Uterus (tissue), 4 donors: ENCODE results near the gene ERICH3. TPM values are rescaled to one million over a fixed set of nuclear protein-coding genes. Genes with fewer than 3 reads are reported as not detected.

Source experiments
- DNase-seq, 2 donors: peaks; one replicate each; pipeline ENCODE4 v3.0.0-alpha.2; 2019 to 2020
- H3K27ac ChIP-seq, 2 donors: fragments of 200-600 bp; sonication (generic); 1 replicate in 1 of 2; 2 replicates in 1 of 2; pipeline ENCODE4 v1.5.1; 2016 to 2018
- H3K27me3 ChIP-seq, 2 donors: fragments of 200-600 bp; sonication (generic); one replicate each; pipeline ENCODE4 v1.5.1; 2018 to 2019; ENCODE audit warnings: control low read depth in 1 of 2
- H3K36me3 ChIP-seq, 2 donors: fragments of 200-600 bp; sonication (generic); one replicate each; pipeline ENCODE4 v1.5.1; 2019; ENCODE audit warnings: control low read depth in 1 of 2
- H3K4me1 ChIP-seq, 2 donors: fragments of 200-600 bp; sonication (generic); one replicate each; pipeline ENCODE4 v1.5.1; 2018 to 2019; ENCODE audit warnings: control low read depth in 1 of 2
- H3K4me3 ChIP-seq, 2 donors: fragments of 200-600 bp; sonication (generic); 1 replicate in 1 of 2; 2 replicates in 1 of 2; pipeline ENCODE4 v1.5.1; 2018 to 2019; ENCODE audit warnings: mild to moderate bottlenecking in 1 of 2
- H3K9me3 ChIP-seq, 2 donors: fragments of 200-600 bp; sonication (generic); one replicate each; pipeline ENCODE4 v1.5.1; 2019; ENCODE audit warnings: control low read depth in 1 of 2
- POLR2A ChIP-seq, 2 donors: fragments of 450-650 bp; IDR thresholded peaks; one replicate each; pipeline ENCODE4 v1.6.1; 2016; ENCODE audit warnings: antibody characterized with exemption in 2 of 2, mild to moderate bottlenecking in 1 of 2, moderate library complexity in 1 of 2
- intact Hi-C: fragments of 100-400 bp; cut with DNase I; formaldehyde crosslinking; loops from one replicate; pipeline ENCODE4 v1.15.1; 2023; ENCODE audit warnings: low total_unique reads
- total RNA-seq, 4 donors: library from RNA; depleted of rRNA in 3 of 4; stranded (reverse); fragments of >200 nt in 3 of 4; gene quantifications; one replicate each; pipeline versions ENCODE4 v1.1.0 to v1.2.4, GENCODE V29; 2014 to 2023
- TF ChIP-seq, protein P1 (sequence below), 4 experiments: fragments of 200-600 bp in 2 of 4; fragments of 450-650 bp in 2 of 4; sonication (generic) in 2 of 4; IDR thresholded peaks; one replicate each; pipeline ENCODE4 v1.5.1; 2016 to 2019; ENCODE audit warnings: antibody characterized with exemption in 4 of 4, mild to moderate bottlenecking in 2 of 4, moderate library complexity in 1 of 4
- donor health status: DM: yes; HTN: yes; CAD: no.

Gene ERICH3
- total RNA-seq, 4 donors from 2014 or later, result under 0.01 to 3.7 (median 0.67) TPM

DNA sequence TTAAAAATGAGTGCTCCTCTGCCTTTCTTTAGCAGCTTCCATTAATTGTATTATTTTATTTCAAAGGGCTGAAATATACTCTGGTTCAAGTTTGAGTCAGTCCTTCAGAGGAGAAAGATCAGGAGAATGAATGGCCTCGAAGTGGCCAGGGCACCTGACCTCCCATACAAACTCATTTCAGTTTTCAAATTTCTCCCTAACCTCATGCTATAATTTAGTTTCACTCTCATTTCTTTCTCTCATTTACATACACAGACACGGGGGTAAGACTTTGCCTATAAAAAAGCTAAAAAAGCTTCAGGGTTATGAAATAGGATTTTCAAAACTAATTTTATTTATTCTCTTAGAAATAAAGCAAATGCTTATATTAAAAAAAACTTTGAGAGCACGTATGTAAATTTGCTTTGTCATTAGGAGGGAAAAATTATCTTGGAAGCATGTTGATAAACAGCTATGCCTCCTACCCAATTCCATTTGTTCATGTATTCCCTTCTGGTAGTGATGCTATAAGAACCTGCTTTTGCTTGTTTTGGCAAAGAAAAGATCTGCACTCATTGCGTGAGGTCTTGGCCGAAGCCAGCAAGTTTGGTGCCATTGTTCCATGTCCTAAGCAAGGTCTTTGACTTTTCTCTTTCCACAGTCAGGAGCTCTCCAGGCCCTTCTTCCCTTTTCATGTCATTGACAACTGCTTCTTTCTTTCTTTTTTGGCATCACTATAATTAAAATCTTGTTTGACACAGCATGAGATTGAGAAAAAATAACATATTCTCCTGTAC is 80.8 kb downstream of the ERICH3 start:
- TF ChIP-seq POLR2A (IDR thresholded peaks at IDR 0.05), result no peak
- H3K9me3 ChIP-seq, result no peaks in the 10 kb centered on the region

DNA sequence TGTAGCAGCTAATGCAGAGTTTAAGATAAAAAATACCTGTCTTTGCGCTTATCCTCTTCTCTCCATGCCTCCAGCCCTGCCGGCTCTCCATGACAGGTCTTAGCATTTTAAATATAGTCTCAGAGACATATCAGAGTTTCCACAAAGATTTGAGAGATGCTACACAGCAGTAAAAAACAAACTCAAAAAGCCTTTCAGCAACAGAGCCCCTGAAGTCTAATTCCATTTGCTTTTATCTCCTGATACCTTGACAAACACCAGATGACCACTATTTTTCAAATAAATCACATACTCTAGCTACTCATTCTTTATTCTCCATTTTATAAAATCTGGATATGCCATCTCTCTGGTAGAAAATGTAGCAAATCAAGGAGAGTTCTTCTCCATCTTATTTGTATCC is 81.6 kb downstream of the ERICH3 start:
- no peak for DNase-seq
- intact Hi-C loops, result no loop called here
- no peaks in the 10 kb centered on the region for H3K27me3 ChIP-seq
- H3K9me3 ChIP-seq, result no peaks in the 10 kb centered on the region
- no peak overlapping the region for H3K4me3 ChIP-seq
- TF ChIP-seq POLR2A (IDR thresholded peaks at IDR 0.05), result no peak
- TF ChIP-seq, protein P1, sequence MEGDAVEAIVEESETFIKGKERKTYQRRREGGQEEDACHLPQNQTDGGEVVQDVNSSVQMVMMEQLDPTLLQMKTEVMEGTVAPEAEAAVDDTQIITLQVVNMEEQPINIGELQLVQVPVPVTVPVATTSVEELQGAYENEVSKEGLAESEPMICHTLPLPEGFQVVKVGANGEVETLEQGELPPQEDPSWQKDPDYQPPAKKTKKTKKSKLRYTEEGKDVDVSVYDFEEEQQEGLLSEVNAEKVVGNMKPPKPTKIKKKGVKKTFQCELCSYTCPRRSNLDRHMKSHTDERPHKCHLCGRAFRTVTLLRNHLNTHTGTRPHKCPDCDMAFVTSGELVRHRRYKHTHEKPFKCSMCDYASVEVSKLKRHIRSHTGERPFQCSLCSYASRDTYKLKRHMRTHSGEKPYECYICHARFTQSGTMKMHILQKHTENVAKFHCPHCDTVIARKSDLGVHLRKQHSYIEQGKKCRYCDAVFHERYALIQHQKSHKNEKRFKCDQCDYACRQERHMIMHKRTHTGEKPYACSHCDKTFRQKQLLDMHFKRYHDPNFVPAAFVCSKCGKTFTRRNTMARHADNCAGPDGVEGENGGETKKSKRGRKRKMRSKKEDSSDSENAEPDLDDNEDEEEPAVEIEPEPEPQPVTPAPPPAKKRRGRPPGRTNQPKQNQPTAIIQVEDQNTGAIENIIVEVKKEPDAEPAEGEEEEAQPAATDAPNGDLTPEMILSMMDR (IDR thresholded peaks at IDR 0.05), result no peak
- H3K27ac ChIP-seq, result no peak overlapping the region
- no peaks in the 10 kb centered on the region for H3K36me3 ChIP-seq
- H3K4me1 ChIP-seq, result no peaks in the 10 kb centered on the region

More for the DNA sequence above, 80.8 kb downstream of the ERICH3 start:
- DNase-seq, result no peak
- intact Hi-C loops, result no loop called here
- no peak overlapping the region for H3K27ac ChIP-seq
- no peaks in the 10 kb centered on the region for H3K36me3 ChIP-seq
- H3K27me3 ChIP-seq, result no peaks in the 10 kb centered on the region
- H3K4me1 ChIP-seq, result no peaks in the 10 kb centered on the region
- no peak overlapping the region for H3K4me3 ChIP-seq

DNA sequence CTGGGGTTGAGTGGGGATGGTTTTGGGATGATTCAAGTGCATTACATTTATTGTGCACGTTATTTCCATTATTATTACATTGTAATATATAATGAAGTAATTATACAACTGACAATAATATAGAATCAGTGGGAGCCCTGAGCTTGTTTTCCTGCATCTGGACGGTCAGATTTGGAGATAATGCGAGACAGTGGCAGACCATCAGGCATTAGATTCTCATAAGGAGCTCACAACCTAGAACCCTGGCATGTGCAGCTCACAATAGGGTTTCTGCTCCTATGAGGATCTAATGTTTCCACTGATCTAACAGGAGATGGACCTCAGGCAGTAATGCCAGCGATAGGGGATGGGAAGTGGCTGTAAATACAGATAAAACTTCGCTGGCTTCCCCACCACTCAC is 83.3 kb downstream of the ERICH3 start:
- no peak for DNase-seq
- intact Hi-C loops, result no loop called here
- H3K36me3 ChIP-seq, result no peaks in the 10 kb centered on the region

DNA sequence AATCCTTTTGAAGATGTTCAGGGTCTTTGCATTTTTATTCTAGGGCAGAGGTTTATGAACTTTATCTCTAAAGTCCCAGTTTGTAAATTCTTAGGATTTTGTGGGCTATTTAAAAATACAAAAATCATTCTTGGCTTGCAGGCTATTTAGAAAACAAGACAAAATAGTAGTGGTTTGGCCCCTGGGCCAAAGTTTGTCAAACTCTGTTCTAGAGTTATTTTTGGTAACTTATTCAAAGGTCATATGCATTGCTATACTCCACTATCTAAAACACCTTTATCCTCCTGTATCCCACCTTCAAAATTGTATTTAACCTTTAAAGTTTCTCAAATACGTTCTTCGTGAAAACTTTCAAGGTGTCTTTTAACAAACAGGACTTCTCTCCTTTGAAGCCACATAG is 85.7 kb downstream of the ERICH3 start:
- Histone ChIP-seq H3K27ac (no peak overlapping the region), H3K27me3 (no peaks in the 10 kb centered on the region), H3K9me3 (no peaks in the 10 kb centered on the region), H3K4me1 (no peaks in the 10 kb centered on the region), H3K36me3 (no peaks in the 10 kb centered on the region), H3K4me3 (no peak overlapping the region)
- no peak for DNase-seq
- TF ChIP-seq POLR2A (IDR thresholded peaks at IDR 0.05), result no peak
- TF ChIP-seq, protein P1 (IDR thresholded peaks at IDR 0.05), result no peak
- intact Hi-C loops, result no loop called here

More for the DNA sequence above, 83.3 kb downstream of the ERICH3 start:
- TF ChIP-seq, protein P1 (IDR thresholded peaks at IDR 0.05), result no peak
- TF ChIP-seq POLR2A (IDR thresholded peaks at IDR 0.05), result no peak
- H3K4me3 ChIP-seq, result no peak overlapping the region
- no peaks in the 10 kb centered on the region for H3K4me1 ChIP-seq
- H3K27ac ChIP-seq, result no peak overlapping the region
- no peaks in the 10 kb centered on the region for H3K9me3 ChIP-seq
- H3K27me3 ChIP-seq, result no peaks in the 10 kb centered on the region

DNA sequence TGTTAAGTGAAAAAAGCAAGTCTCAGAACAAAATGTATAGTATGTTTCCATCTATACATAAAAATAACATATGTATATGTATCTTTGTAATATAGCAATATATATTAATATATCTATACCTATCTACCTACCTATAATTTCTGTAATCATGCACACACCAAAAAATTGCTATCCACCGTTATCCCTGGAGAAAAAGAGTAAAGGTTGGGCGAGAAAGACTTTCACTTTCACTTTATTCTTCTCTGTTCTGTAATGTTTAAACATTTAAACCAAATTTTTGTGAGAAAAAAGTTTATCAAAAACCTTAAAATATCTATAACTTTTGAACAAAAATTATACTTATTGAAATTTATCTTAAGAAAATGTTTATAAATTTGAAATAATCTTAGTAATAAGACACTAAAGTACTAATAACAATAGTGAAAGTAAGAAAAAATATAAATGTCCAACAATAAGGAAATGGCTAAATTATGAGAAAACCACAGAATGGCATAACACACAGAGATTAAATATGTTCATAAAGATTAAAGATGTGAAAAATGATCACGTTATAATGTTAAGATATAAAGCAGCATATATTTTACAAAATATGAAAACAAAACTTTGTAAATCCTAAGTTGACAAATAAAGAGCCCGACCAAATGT is 87.2 kb downstream of the ERICH3 start:
- H3K27me3 ChIP-seq, result no peaks in the 10 kb centered on the region
- H3K4me1 ChIP-seq, result no peaks in the 10 kb centered on the region
- DNase-seq, result no peak
- H3K4me3 ChIP-seq, result no peak overlapping the region
- H3K36me3 ChIP-seq, result no peaks in the 10 kb centered on the region
- H3K9me3 ChIP-seq, result no peaks in the 10 kb centered on the region
- no peak for TF ChIP-seq POLR2A (IDR thresholded peaks at IDR 0.05)
- TF ChIP-seq, protein P1 (IDR thresholded peaks at IDR 0.05), result no peak
- H3K27ac ChIP-seq, result no peak overlapping the region
- intact Hi-C loops, result no loop called here
